NT2/D1 (cell line): Measurements from ENCODE around the gene ACRV1.

Experiments used
- DNase-seq: peaks from one replicate; pipeline ENCODE4 v3.0.0-alpha.2; 2011; ENCODE audit warnings: low read depth, low spot score
- H3K27me3 ChIP-seq: 2 replicates; pipeline ENCODE4 v1.6.0; 2011; ENCODE audit warnings: mild to moderate bottlenecking; ENCODE audit not compliant: insufficient read length, insufficient read depth
- H3K36me3 ChIP-seq: 2 replicates; pipeline ENCODE4 v1.6.1; 2011; ENCODE audit warnings: mild to moderate bottlenecking, low read length, mixed read lengths; ENCODE audit not compliant: insufficient read depth, insufficient read length
- H3K4me1 ChIP-seq: 2 replicates; pipeline ENCODE4 v1.5.1; 2011; ENCODE audit not compliant: insufficient read depth, insufficient read length
- H3K4me3 ChIP-seq: 2 replicates; pipeline ENCODE4 v1.5.1; 2011; ENCODE audit warnings: low read depth; ENCODE audit not compliant: insufficient read length
- H3K9ac ChIP-seq: 2 replicates; pipeline ENCODE4 v1.6.0; 2011; ENCODE audit warnings: low read depth; ENCODE audit not compliant: insufficient read length
- H3K9me3 ChIP-seq: 2 replicates; pipeline ENCODE4 v1.5.1; 2011; ENCODE audit warnings: mild to moderate bottlenecking, low read length; ENCODE audit not compliant: insufficient read depth
- SUZ12 ChIP-seq: IDR thresholded peaks from 2 replicates; pipeline ENCODE4 v1.6.1; 2011; ENCODE audit not compliant: insufficient read length, insufficient read depth; ENCODE audit errors: extremely low read depth
- YY1 ChIP-seq: IDR thresholded peaks from 2 replicates; pipeline ENCODE4 v1.6.1; 2011; ENCODE audit not compliant: insufficient read length, insufficient read depth
- ZNF274 ChIP-seq: IDR thresholded peaks from 2 replicates; pipeline ENCODE4 v1.6.1; 2011; ENCODE audit warnings: mild to moderate bottlenecking, low read depth, low read length

The ACRV1 gene

GRCh38 chr11:125679397-125679796 is 1.2 kb downstream of the ACRV1 start:
- Histone ChIP-seq H3K9ac (no peak overlapping the region), H3K27me3 (no peaks in the 10 kb centered on the region), H3K4me1 (no peaks in the 10 kb centered on the region), H3K9me3 (no peaks in the 10 kb centered on the region), H3K4me3 (no peak overlapping the region), H3K36me3 (peaks cover 42% of the 10 kb centered on the region)
- TF ChIP-seq SUZ12 (no peak), YY1 (no peak), ZNF274 (no peak)
- no peak for DNase-seq

- no peak for DNase-seq
- H3K4me3 ChIP-seq: no peak overlapping the region
- no peaks in the 10 kb centered on the region for H3K27me3 ChIP-seq
- H3K4me1 ChIP-seq: no peaks in the 10 kb centered on the region
- no peak for TF ChIP-seq ZNF274
- TF ChIP-seq YY1: no peak
- TF ChIP-seq SUZ12: no peak
- H3K36me3 ChIP-seq: peaks cover 46% of the 10 kb centered on the region
- no peaks in the 10 kb centered on the region for H3K9me3 ChIP-seq
- H3K9ac ChIP-seq: no peak overlapping the region
Observed at GRCh38 chr11:125675196-125675595, 5.5 kb downstream of the ACRV1 start.

DNA sequence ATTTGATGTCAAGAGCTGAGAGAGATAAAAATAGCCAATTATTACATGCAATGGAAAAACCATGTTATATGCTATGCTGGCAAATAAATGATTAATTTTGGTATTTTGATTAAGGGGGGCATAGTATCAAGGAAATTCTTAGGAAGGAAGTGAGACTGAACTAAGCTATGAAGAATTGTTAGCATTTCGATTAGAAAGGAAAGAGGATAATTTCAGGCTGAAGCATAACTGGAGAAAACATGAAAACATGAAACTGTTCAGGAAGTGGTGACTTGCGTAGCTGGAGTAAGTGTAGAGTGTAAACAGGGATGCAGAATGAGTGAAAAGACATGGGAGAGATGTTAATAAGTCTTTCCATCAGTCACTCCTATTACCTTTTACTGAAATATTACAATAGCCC is 6.4 kb downstream of the ACRV1 start:
- H3K36me3 ChIP-seq: peaks cover 43% of the 10 kb centered on the region
- TF ChIP-seq SUZ12: no peak
- TF ChIP-seq YY1: no peak
- TF ChIP-seq ZNF274: no peak

GRCh38 chr11:125671561-125671960 is 9.1 kb downstream of the ACRV1 start:
- TF ChIP-seq SUZ12 (no peak), YY1 (no peak), ZNF274 (no peak)
- Histone ChIP-seq H3K9me3 (no peaks in the 10 kb centered on the region), H3K27me3 (no peaks in the 10 kb centered on the region), H3K4me1 (no peaks in the 10 kb centered on the region), H3K36me3 (peaks cover 29% of the 10 kb centered on the region), H3K4me3 (no peak overlapping the region), H3K9ac (no peak overlapping the region)
- no peak for DNase-seq

More for the DNA sequence above, 6.4 kb downstream of the ACRV1 start:
- Histone ChIP-seq H3K4me3 (no peak overlapping the region), H3K9me3 (no peaks in the 10 kb centered on the region), H3K9ac (no peak overlapping the region), H3K27me3 (no peaks in the 10 kb centered on the region), H3K4me1 (no peaks in the 10 kb centered on the region)
- DNase-seq: no peak

- Histone ChIP-seq H3K27me3 (no peaks in the 10 kb centered on the region), H3K36me3 (peaks cover 18% of the 10 kb centered on the region), H3K9me3 (no peaks in the 10 kb centered on the region), H3K4me1 (no peaks in the 10 kb centered on the region), H3K4me3 (no peak overlapping the region), H3K9ac (no peak overlapping the region)
- TF ChIP-seq YY1 (no peak), ZNF274 (no peak), SUZ12 (no peak)
- no peak for DNase-seq
Observed at GRCh38 chr11:125670172-125670571, 10.5 kb downstream of the ACRV1 start.

DNA sequence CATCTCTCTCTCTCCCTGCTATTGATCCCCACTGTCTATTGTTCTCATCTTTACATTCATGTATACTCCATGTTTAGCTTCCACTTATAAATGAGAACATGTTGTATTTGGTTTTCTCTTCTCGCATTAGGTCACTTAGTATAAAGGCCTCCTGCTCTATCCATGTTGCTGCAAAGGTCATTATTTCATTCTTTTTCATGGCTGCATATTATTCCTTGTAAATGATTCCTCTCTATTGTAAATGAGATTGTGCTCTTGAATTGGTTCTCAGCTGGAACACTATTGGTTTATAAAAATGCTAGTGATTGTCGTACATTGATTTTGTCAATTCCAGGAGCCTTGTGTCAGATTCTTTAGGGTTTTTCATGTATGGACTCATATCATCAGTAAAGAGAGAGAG is 13.5 kb downstream of the ACRV1 start:
- H3K9me3 ChIP-seq: no peaks in the 10 kb centered on the region
- H3K4me3 ChIP-seq: no peak overlapping the region
- peaks cover 13% of the 10 kb centered on the region for H3K36me3 ChIP-seq
- TF ChIP-seq YY1: no peak
- no peak for TF ChIP-seq SUZ12
- TF ChIP-seq ZNF274: no peak
- no peaks in the 10 kb centered on the region for H3K27me3 ChIP-seq
- H3K4me1 ChIP-seq: no peaks in the 10 kb centered on the region
- no peak overlapping the region for H3K9ac ChIP-seq
- DNase-seq: no peak

GRCh38 chr11:125663910-125664309 is 16.7 kb downstream of the ACRV1 start:
- Histone ChIP-seq H3K27me3 (no peaks in the 10 kb centered on the region), H3K4me1 (no peaks in the 10 kb centered on the region), H3K9me3 (no peaks in the 10 kb centered on the region), H3K9ac (no peak overlapping the region), H3K4me3 (no peak overlapping the region), H3K36me3 (peaks cover 9% of the 10 kb centered on the region)
- no peak for DNase-seq
- TF ChIP-seq YY1 (no peak), ZNF274 (no peak), SUZ12 (no peak)
